TTC549 (cell line): ENCODE measurements around the gene UBE2E2.
"Not testable (repeated sequence)": the region's sequence is repeated elsewhere in the genome, so short reads cannot be mapped to it uniquely, and the experiment has no call there.

Experiments used
- FAIRE-seq: peaks from 2 replicates; lab custom pipeline; 2012; peaks lifted over from hg19 to GRCh38; lab: Jason Lieb, UNC

Gene UBE2E2

DNA sequence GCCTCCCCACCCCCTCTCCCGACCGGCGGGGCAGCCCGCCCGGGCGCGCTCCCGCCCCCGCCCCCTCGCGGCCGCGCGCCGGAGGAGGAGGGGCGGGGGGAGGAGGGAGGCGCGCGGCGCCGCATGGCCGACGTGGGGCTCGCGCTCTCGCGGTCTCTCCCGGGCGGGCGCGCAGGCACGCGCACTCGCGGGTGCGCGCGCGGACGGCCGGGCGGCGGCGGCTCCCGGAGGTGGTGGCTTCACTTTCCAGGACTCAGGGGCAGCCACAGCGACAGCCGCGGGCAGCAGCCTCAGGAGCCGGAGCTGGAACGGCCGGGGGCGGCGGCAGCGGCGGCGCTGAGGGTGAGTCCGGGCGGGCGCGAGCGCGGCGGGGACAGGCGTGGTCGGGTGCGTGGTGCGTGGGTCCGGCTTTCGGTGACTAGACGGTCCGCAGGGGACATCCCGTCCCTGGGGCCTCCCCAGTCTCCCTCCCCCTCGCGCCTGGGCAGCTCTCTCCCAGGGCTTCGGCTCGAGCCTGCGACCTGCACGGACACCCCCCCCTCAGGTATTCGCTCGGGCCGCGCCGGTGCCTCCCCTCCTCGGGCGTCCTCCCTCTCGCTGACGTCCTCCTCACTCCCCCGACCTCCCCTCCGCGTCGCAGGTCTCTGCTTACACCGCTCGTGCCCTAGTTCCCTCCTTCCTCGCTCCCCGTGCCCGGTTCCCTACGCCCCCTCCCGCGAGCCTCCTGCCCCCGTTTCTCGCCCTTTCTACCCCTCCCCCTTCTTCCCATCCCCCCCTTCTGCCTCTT, at the start of gene UBE2E2:
Gene UBE2E2 (plus strand): TSS at position 407 of the 787 bp plus-strand sequence.
- FAIRE-seq = no peak

DNA sequence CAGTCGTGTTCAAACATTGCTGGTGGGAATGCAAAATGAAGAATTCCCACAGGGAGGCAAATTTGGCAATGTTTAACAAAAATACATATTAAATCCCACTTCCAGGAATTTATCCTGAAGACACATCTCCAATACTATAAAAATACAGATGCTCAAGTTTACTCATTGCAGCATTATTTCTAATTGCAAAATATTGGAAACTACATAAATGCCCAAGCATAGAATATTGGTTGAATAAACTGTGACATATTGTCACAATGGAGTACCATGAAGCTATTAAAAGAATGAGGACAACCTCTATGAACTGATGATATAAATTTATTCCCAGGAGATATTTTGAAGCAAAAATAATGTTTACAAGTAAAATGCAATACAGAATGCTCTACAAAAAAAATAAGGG, 49.7 kb upstream of the UBE2E2 start:
- no peak for FAIRE-seq

DNA sequence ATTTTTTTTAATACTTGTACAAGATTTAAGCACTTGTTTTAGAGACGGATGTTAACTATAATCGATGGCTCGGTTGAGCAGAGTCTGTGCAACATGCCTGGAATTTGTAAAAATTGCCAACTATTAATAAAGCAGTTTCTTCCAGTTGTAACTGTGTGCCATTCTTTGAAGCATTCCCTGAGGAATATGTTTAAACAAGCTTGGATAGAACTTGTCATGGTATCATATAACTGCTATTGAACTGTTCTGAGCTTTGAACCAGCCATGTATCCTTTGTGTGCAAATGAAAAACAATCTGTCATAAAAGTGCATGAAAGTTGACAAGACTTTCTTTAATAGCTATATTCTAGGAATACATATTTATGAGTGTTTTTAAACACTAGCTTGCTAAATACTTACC, 45.8 kb upstream of the UBE2E2 start:
- no peak for FAIRE-seq

DNA sequence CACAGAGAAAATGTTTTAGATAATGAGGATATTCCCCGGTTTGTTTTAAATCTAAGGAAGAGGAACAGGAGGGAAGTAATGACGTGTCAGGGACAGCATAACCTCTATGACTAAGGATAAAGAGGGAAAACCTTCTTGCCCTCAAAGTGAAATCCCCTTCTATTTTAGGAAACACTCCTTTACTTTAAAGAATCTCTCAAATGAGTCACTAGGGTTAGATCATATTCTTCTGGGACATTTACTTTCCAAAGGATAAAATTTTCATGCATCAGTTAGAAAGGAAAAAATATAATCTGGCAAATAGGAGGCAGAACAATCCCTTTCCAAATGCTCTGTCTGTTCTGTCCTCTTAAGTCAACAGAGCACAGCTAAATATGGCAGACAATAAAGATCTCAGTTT, 43.2 kb upstream of the UBE2E2 start:
- FAIRE-seq = no peak

DNA sequence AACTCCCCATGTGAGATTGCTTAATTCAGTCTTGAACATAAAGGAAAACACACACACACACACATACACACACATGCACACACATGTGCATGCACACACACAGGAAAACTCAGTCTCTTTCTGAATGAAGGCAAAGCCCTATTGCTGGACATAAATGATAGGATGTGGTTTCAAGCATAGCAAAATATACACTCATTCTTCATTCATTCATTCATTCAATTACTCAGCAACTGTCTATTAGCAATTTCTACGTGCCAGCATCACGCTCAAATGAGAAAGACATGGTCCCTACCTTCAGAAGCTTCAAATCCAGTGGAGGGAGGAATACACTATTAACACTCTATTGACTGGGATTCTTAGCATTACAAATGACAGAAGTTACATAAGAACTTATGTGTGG, 41.8 kb upstream of the UBE2E2 start:
- FAIRE-seq = no peak

DNA sequence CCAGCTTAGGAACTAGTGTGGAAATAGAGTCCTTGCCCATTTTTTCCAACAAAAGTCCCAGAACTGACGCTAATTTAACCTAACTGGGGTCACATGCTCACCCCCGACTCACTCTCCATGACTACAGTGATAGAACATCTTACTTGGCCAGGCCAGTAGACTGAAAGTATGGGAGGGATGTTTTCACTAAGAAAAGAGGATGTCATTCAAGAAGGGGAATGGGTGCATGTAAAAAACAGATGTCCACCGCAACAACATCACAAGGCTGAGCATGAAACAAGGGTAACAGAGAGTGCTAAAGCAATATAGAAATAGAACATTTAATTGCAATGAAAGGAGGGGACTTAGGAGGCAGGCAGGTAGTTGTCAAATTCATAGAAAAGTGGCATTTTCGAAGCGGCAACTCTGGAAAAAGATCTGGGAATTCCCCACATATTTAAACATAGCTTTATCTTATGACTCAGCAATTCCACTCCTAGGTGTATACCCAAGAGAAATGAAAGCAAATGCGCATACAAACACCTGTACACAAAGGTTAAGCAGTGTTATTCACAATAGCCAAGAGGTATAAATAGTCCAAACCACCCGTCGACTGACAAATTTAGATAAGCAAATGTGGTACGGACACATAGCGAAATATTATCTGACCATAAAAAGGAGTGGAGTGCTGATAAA, 41.1 kb upstream of the UBE2E2 start:
- no peak for FAIRE-seq

DNA sequence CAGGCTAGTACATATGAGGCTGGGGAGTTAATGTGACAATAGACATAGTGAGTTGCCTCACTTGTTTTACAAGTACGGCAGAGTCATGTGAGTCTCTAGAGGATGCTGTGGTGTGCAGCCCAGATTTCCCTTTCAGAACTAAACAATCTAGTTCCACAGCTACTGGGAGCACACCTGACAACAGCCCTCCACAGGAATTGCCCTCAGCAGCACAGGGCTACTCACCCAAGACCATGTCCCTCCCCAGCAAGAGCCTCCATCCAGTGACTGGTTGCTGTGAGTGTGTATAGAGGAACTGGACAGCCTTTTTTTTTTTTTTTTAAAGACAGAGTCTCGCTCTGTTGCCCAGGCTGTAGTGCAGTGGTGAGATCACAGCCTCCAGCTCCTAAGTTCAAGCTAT, 40.2 kb upstream of the UBE2E2 start:
- FAIRE-seq = no peak

DNA sequence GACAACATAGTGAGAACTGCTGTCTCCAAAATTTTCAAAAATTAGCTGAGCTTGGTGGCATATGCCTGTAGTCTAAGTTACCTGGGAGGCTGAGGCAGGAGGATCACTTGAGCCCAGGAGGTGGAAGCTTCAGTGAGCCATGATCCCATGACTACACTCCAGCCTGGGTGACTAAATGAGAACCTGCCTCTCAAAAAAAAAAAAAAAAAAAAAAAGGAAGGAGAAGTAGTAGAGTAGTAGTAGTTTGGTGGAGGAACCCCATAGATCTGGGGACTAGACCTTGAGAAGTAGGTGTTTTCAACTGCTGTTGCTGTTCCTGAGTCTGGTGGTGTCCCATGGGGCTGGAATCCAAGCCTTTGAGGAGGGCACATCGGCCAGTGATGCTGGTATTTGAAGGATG, 38.4 kb upstream of the UBE2E2 start:
- no peak for FAIRE-seq

DNA sequence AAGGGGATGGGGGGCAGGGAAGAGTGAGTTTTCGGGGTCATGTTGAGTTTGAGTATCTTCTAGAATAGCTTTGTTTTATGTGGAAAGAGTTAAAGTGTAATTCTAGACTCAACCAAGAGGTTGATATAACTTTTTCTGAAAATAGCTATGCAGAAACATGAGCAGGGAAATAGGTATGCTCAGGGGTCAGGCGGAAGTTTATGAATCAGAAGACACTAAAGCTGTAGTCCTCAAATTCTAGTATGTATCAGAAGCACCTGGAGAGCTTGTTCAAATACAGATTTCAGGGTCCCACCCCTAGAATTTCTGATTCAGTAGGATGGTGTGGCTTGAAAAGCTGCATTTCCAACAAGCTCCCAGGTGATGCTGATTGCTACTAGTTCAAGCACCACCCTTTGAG, 37.6 kb upstream of the UBE2E2 start:
- FAIRE-seq = no peak

DNA sequence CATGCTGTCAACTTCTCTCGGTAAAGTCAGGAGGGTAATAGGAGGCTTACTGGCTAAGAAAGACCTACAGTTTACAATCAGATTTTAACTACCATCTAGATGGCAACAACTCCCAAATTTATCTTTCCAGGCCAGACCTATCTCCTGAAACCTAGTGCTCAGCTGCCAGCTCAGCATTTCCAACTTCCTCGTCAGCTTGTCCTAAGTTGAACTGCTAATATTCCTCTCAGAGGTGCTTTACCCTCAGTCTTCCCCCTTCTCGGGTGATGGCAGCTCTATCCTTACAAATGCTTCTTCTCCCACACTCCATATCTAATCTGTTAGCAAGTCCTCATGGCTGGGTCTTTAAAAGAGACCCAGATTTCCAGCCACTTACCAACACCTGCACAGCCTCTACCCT, 36.9 kb upstream of the UBE2E2 start:
- FAIRE-seq = no peak

DNA sequence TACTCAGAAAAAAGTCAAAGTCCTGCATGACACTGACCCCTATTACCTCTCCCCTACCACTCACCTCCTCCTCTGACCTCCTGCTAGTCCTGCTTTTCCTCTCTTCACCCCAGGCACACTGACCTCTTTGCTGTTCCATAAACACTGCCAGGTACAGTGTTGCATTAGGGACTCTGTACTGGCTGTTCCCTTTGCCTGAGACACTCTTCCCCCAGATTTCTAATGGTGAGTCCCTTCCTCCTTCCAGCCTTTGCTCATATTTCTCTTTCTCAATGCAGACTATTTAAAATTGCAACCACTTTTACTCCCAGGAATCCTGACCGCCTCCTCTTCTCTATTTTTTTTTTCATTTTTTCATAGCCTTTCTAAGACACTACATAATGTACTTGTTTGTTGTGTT, 36.3 kb upstream of the UBE2E2 start:
- no peak for FAIRE-seq

DNA sequence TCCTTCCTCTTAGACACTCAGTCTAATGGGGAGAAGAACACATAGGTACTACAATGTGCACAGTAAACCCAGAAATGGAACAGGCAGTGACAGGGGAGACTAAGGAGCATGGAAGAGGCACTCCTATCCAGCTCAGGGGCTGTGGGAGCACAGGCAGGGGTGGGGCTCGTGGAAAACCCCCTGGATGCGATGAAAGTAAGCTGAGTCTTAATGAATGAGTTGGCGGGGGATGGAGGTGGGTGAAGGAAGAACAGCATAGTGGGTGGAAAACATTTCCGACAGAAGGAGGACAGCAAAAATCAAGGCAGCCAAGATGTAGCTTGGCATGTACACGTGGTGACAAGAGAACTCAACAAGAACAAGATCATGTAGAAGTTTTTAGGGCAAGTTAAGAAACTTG, 33.6 kb upstream of the UBE2E2 start:
- FAIRE-seq = no peak

DNA sequence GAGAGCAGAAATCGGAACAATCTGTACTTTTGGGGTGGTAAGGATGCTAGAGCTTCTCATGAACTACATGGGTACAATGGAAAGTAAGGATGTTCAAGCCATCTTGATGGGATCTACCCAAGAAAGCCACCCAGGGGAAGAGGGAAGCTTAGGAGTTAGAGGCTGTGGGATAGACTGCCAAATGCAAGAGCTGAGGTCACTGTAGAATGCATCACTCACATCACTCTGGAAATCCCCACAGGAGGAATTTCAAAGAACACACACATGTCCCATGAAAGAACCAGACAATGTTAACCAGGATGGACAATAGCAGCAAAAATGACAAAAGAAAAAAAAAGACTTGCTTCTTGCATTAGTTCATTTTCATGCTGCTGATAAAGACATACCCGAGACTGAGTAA, 32.8 kb upstream of the UBE2E2 start:
- FAIRE-seq = no peak

DNA sequence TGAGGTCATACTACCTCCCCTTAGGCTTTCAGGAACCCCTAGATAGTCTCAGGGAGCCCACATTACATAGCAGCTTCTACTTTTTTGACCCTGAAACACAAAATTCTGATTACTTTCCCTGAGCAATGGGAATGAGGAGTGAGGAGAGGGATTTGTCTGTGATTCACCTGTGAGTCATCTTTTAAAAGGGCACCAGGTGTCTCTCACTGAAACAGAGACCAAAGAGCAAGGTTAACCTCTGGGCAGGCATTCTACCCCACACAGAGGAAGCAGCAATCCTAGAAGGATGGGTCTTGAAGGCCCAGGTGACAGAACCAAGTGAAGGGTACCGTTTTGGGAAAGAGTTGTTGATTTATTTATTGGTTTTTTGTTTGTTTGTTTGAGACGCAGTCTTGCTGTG, 31.1 kb upstream of the UBE2E2 start:
- no peak for FAIRE-seq

DNA sequence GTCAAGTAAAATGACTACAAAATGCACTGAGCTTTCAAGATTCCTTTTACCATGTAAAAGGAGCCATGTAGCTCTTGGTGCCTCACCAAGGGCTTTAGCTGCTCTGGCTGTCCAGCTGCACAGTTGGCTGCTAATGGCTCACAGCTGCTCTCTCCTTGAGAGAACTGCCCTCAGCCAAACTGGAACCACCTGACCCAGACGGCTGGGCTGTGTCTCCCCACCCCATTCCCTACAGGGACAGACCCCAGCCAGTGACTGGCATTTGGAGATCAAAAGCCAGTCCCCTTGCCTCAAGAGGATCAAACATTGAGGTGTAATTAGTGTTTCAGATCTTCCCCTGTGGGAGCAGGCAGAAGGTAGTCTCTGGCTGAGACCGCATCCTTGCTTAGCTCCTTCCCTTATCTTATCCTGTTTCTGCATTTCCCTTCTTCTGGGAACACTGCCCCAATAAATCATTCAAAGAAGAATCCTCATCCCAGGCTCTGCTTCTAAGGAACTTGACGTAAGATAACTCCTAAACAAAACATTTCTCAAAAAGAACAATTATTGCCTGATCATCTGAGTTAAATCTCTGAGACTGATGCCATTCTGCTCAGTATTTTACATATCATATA, 28.6 kb upstream of the UBE2E2 start:
- no peak for FAIRE-seq

DNA sequence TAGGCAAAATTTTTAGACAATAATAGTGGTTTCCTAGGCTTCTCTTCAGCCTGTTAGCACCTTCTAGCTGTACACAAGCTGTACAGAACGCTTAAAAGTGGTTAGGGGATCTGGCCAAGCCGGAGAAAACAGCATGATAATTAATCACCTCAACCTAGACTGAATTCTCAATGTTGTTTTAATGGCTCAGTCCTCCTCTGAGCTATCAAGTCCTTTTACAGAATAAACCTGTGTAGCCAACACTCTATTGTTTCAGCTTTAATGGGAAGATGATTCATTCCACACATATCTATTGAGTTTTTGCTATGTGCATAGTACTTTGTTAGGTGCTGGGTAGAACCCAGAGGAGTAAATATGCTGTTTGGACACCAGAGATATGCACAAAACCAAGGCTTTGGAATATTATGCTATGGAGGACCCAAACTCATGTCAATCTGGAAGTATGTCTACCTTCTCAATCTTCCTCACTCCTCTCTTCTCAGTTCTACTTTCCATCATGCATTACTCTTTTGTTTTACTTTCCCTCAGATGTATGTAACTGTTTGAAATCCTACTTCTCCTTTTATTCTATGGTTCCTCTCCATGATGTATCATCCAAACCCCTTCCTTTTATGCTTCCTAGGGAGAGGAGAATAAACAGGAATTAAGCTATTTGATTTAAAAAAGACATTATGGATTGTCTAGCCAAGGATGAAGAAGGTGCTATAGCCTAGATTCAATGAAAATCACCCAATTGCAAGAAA, 27.6 kb upstream of the UBE2E2 start:
- FAIRE-seq = no peak

DNA sequence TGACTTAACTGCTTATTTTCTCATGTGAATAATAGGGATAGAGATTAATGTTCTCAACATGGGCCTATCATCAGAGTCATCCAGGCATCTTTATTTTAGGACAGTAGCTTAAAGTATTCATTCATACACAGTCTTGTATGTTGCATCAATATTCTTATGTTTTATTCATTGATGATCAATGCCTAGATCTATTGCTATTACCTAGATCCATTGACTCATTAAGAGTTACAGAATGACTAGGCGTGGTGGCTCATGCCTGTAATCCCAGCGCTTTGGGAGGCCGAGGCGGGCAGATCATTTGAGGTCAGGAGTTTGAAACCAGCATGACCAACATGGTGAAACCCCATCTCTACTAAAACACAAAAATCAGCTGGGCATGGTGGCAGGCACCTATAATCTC, 26.3 kb upstream of the UBE2E2 start:
- not testable (repeated sequence) for FAIRE-seq

DNA sequence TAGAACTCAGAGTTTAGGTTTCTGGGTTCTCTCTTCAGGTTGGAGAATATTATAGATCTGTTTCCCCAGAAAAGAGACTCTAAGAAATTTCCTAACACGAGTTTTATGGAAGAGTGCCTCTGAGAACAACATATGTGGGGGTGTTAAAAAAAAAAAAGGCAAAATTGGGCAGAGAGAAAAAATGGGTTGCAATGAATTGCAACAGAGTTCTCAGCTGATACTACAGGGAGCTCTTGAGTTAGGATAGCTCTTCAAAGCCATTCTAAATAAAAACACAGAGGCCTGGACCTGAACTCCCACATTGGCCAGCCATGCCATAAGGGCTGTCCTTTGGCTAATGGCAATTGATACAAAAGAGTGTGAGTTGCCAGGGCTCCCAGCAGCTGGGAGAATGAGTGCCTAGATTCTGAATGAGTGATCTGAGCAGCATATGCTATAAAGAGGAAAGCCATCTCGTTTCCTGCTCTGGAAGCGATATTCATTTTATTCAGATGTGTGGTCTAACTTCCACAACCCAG, 20.1 kb upstream of the UBE2E2 start:
- no peak for FAIRE-seq

DNA sequence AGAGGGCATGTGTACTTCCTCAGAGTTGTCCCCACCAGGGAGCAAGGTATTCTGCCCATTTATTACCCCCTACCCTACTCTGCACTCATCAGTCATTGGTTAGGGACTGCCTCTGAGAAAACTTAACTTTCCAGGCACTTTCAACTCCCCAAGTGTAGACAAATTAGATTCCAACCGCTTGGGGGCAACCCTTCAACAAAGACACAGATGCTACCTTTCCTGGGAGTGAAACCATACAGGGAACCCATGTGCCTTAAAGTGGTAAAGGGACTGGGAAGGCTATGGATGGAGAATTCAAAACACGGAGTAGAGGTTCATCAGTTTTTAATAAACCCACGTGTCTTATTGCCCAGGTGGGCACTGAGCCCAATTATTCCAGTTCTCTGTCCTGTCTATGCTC, 19.4 kb upstream of the UBE2E2 start:
- FAIRE-seq = no peak

DNA sequence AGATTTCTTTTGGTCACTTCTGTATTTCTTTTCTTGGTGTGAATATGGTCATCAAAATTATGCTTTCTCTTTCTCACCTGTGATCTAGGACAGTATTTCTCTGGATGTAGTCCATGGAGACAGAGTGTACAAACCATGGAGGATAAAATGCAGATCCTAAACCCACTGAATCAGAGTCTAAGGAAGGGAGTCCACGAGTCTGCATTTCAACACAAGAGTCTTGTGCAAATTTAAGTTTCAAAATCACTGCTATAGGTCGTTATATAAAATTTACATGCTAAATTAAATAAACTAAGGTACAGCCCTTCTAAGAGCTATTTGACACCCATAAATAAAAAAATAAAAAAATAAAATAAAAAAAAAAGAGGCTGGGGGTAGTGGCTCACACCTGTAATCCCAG, 17.3 kb upstream of the UBE2E2 start:
- FAIRE-seq = no peak

DNA sequence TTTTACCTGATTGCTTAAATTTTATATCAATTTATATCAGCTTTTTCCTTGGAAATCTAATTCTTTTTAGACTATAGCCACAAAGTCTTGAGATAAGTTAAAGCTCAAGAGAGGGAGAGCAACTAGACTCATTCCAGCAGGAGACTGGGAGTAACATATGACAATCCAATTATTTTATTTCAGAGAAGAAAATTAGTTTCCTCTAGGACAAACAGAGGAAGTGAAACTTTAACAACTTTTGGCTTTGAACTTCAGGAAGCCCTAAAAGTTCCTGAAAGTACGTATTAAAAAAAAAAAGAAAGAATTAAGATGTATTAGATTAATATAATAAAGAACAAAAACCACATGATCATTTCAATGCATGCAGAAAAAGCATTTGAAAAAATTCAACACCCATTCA, 13.9 kb upstream of the UBE2E2 start:
- FAIRE-seq = no peak

DNA sequence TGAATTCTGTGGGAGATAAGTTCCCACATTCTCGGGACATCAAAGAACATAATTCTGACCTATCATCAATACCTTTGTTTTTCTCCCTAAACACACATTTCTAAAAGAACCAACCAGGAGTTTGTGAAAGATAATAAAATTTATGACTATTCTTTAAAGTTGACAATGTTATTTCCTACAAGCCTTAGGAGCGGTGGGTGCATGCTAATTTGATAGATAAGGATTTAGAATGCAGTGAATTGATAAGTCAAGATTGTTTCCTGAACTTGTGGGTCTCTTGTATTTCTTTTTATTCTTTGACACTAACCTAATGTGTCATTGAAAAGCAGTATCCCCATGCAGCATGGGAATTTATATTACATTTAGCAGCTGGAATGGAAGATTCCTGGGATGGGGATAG, 10.3 kb upstream of the UBE2E2 start:
- no peak for FAIRE-seq

DNA sequence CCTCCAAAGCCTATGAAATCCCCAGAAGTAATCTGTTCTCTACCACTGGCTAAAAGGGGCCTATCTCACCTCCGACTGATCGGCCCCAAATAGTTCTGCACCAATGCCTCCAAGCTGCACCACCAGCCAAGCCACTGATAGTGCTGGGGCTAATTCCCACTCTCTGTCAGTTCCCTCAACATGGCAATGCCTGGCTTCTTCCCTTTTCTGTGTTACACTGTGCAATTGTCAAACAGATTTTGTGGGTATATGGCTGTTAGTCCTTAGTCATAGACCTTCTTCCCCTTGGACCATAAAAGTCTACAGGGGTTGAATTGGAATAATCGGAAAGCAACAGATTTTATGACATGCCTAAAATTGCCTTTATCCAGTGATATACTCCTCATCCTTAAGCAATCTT, 9.3 kb upstream of the UBE2E2 start:
- FAIRE-seq = no peak
